PC-9 (cell line): ENCODE measurements around the gene ADAT2. TPM values are rescaled to one million over a fixed set of nuclear protein-coding genes. Genes with fewer than 3 reads are reported as not detected.
"Not testable (repeated sequence)": the region's sequence is repeated elsewhere in the genome, so short reads cannot be mapped to it uniquely, and the experiment has no call there.

Source experiments
- BruUV-seq: library from RNA; stranded (reverse); fragments of 400-500 nt; replicated peaks from 2 replicates; lab custom pipeline; 2021; lab: Mats Ljungman, UMichigan
- CTCF ChIA-PET: fragments of 300-600 bp; sonication (Branson Sonifier 250); formaldehyde crosslinking; loops from one replicate; lab custom pipeline; 2022; ENCODE audit warnings: antibody characterized with exemption; lab: Charles Lee
- POLR2A ChIA-PET: fragments of 300-600 bp; sonication (Branson Sonifier 250); formaldehyde crosslinking; loops from one replicate; lab custom pipeline; 2022; ENCODE audit warnings: antibody characterized with exemption; ENCODE audit not compliant: unreplicated experiment; lab: Charles Lee
- DNase-seq, 2 experiments: peaks; one replicate each; pipeline versions ENCODE4 v3.0.0 to v3.0.0-alpha.2; 2015 to 2022; ENCODE audit warnings: mixed read lengths in 1 of 2
- H2AFZ ChIP-seq: fragments of 200-600 bp; sonication (generic); 2 replicates; pipeline ENCODE4 v1.8.1; 2017; ENCODE audit warnings: antibody characterized with exemption
- H3F3A ChIP-seq: fragments of 200-600 bp; sonication (generic); 2 replicates; pipeline ENCODE4 v1.8.1; 2017; ENCODE audit warnings: antibody characterized with exemption, mild to moderate bottlenecking, low read depth; ENCODE audit not compliant: insufficient read depth
- H3K27ac ChIP-seq: fragments of 200-600 bp; sonication (generic); 2 replicates; pipeline ENCODE4 v1.6.1; 2016; ENCODE audit warnings: mixed run types
- H3K27me3 ChIP-seq: fragments of 200-600 bp; sonication (generic); 2 replicates; pipeline ENCODE4 v1.6.1; 2016; ENCODE audit warnings: low read depth, mixed run types; ENCODE audit not compliant: insufficient read depth
- H3K36me3 ChIP-seq: fragments of 200-600 bp; sonication (generic); 2 replicates; pipeline ENCODE4 v1.6.1; 2016; ENCODE audit warnings: low read depth, mixed run types
- H3K4me1 ChIP-seq: fragments of 200-600 bp; sonication (generic); replicated peaks from 2 replicates; pipeline ENCODE4 v1.6.1; 2016; ENCODE audit warnings: mixed run types; ENCODE audit not compliant: insufficient read depth
- H3K4me2 ChIP-seq: fragments of 200-600 bp; sonication (generic); 2 replicates; pipeline ENCODE4 v1.6.1; 2017; ENCODE audit warnings: mixed run types
- H3K4me3 ChIP-seq: fragments of 200-600 bp; sonication (generic); 2 replicates; pipeline ENCODE4 v1.6.1; 2016; ENCODE audit warnings: mixed run types
- H3K79me2 ChIP-seq: fragments of 200-600 bp; sonication (generic); 2 replicates; pipeline ENCODE4 v1.6.1; 2017; ENCODE audit warnings: low read depth, mixed run types
- H3K9me2 ChIP-seq: fragments of 200-600 bp; sonication (generic); 2 replicates; pipeline ENCODE4 v1.8.1; 2017; ENCODE audit warnings: mild to moderate bottlenecking; ENCODE audit not compliant: insufficient read depth
- H3K9me3 ChIP-seq: fragments of 200-600 bp; sonication (generic); 2 replicates; pipeline ENCODE4 v1.8.1; 2016; ENCODE audit warnings: low read depth; ENCODE audit not compliant: insufficient read depth
- H4K20me1 ChIP-seq: fragments of 200-600 bp; sonication (generic); 2 replicates; pipeline ENCODE4 v1.8.1; 2017; ENCODE audit not compliant: insufficient read depth
- EZH2 ChIP-seq: fragments of 200-600 bp; sonication (generic); IDR thresholded peaks from 2 replicates; pipeline ENCODE4 v1.8.0; 2017; ENCODE audit warnings: antibody characterized with exemption, low read depth
- intact Hi-C: fragments of 100-400 bp; cut with micrococcal nuclease; formaldehyde crosslinking; loops from one replicate; pipeline ENCODE4 v1.10.0; 2022; ENCODE audit not compliant: unreplicated experiment
- total RNA-seq: library from RNA; stranded (reverse); gene quantifications from 2 replicates; pipeline ENCODE4 v1.2.3, GENCODE V29; 2021
- TF ChIP-seq, protein P1 (sequence below): fragments of 200-600 bp; sonication (generic); conservative IDR thresholded peaks from 2 replicates; pipeline ENCODE4 v1.6.1; 2017; ENCODE audit warnings: mixed run types, antibody characterized with exemption, mild to moderate bottlenecking, moderate library complexity

ADAT2 gene
- total RNA-seq, 1 experiment from 2014 or later: 5.5 TPM

DNA sequence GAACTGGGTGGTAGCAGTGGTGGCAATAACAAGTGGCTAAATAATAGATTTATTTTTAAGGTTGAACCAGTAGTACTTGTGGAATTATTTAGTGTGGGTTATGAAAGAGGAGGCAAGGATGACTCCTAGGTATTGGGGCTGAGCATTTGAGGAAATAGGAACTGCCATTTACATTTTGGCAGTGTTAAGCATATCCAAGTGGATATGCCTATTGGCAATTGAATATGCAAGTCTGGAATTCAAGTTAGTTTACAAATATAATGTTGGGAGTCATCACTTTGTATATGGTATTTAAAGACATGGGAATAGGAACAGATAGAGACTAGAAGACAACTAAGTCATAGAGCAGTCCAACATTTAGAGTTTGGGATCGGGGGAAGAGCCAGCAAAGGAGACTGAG lies 26.1 kb upstream of the ADAT2 start:
- Histone ChIP-seq H3K27me3 (no peaks in the 10 kb centered on the region), H3K4me2 (no peak overlapping the region), H3K4me1 (no peaks in the 10 kb centered on the region), H2AFZ (no peak overlapping the region), H3K4me3 (no peak overlapping the region), H3K9me2 (no peaks in the 10 kb centered on the region), H3K27ac (no peak overlapping the region), H4K20me1 (no peaks in the 10 kb centered on the region), H3K9me3 (no peaks in the 10 kb centered on the region), H3K36me3 (peaks cover 12% of the 10 kb centered on the region; the same call in 1 of the 2 replicates), H3F3A (no peaks in the 10 kb centered on the region), H3K79me2 (no peaks in the 10 kb centered on the region)
- POLR2A ChIA-PET: no interaction called here
- CTCF ChIA-PET: no interaction called here
- intact Hi-C loops: no loop called here
- TF ChIP-seq, protein P1, sequence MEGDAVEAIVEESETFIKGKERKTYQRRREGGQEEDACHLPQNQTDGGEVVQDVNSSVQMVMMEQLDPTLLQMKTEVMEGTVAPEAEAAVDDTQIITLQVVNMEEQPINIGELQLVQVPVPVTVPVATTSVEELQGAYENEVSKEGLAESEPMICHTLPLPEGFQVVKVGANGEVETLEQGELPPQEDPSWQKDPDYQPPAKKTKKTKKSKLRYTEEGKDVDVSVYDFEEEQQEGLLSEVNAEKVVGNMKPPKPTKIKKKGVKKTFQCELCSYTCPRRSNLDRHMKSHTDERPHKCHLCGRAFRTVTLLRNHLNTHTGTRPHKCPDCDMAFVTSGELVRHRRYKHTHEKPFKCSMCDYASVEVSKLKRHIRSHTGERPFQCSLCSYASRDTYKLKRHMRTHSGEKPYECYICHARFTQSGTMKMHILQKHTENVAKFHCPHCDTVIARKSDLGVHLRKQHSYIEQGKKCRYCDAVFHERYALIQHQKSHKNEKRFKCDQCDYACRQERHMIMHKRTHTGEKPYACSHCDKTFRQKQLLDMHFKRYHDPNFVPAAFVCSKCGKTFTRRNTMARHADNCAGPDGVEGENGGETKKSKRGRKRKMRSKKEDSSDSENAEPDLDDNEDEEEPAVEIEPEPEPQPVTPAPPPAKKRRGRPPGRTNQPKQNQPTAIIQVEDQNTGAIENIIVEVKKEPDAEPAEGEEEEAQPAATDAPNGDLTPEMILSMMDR: no peak
- TF ChIP-seq EZH2: no peak
- no TSS peak for BruUV-seq
- no peak for DNase-seq

GRCh38 chr6:143471822-143472221 lies 21.3 kb upstream of the ADAT2 start:
- Histone ChIP-seq H3K79me2 (no peaks in the 10 kb centered on the region), H3K4me3 (no peak overlapping the region), H3K27ac (no peak overlapping the region), H4K20me1 (no peaks in the 10 kb centered on the region), H2AFZ (no peak overlapping the region), H3K36me3 (peaks cover 6% of the 10 kb centered on the region; the same call in 1 of the 2 replicates), H3K9me2 (no peaks in the 10 kb centered on the region), H3K27me3 (no peaks in the 10 kb centered on the region), H3K4me2 (no peak overlapping the region), H3K4me1 (0 out of 2 replicates have a peak, but pooled peaks cover 4% of the 10 kb centered on the region), H3K9me3 (no peaks in the 10 kb centered on the region), H3F3A (no peaks in the 10 kb centered on the region)
- no peak for DNase-seq
- intact Hi-C loops: no loop called here
- TF ChIP-seq EZH2: no peak
- TF ChIP-seq, protein P1: no peak
- CTCF ChIA-PET: no interaction called here
- no TSS peak for BruUV-seq
- POLR2A ChIA-PET: no interaction called here

GRCh38 chr6:143468823-143469222 lies 18.3 kb upstream of the ADAT2 start:
- H4K20me1 ChIP-seq, DNase-seq, H2AFZ ChIP-seq, H3F3A ChIP-seq, CTCF ChIA-PET, H3K79me2 ChIP-seq, H3K4me1 ChIP-seq, POLR2A ChIA-PET, H3K4me2 ChIP-seq, intact Hi-C loops, H3K9me2 ChIP-seq, H3K27ac ChIP-seq, H3K9me3 ChIP-seq, H3K27me3 ChIP-seq, BruUV-seq, H3K4me3 ChIP-seq: not testable (repeated sequence)
- H3K36me3 ChIP-seq: peaks cover 19% of the 10 kb centered on the region

- Histone ChIP-seq H3K27ac (no peak overlapping the region), H3F3A (no peaks in the 10 kb centered on the region), H3K4me2 (no peak overlapping the region), H2AFZ (no peak overlapping the region), H3K36me3 (peaks cover 22% of the 10 kb centered on the region), H3K9me3 (no peaks in the 10 kb centered on the region), H3K4me1 (0 out of 2 replicates have a peak, but pooled peaks cover 4% of the 10 kb centered on the region), H3K4me3 (no peak overlapping the region), H4K20me1 (no peaks in the 10 kb centered on the region), H3K9me2 (no peaks in the 10 kb centered on the region), H3K79me2 (no peaks in the 10 kb centered on the region), H3K27me3 (no peaks in the 10 kb centered on the region)
- POLR2A ChIA-PET: no interaction called here
- intact Hi-C loops: no loop called here
- peak in 1 of 2 experiments; percentile 59 for DNase-seq
- TF ChIP-seq, protein P1: no peak
- no peak for TF ChIP-seq EZH2
- CTCF ChIA-PET: no interaction called here
- no TSS peak for BruUV-seq
Measured at GRCh38 chr6:143468026-143468425, 17.5 kb upstream of the ADAT2 start.
